Peyer's patch (tissue), 4 donors: ENCODE measurements around the gene LIPC.

Experiments used
- CTCF ChIP-seq, 6 experiments: fragments of 450-650 bp in 4 of 6; fragments of 200-600 bp in 2 of 6; sonication (generic) in 1 of 6; IDR thresholded peaks; one replicate each; pipeline ENCODE4 v1.5.1; 2017 to 2019; ENCODE audit warnings: antibody characterized with exemption in 6 of 6, mild to moderate bottlenecking in 3 of 6, moderate library complexity in 1 of 6
- POLR2A ChIP-seq, 2 donors: fragments of 450-650 bp; IDR thresholded peaks; one replicate each; pipeline ENCODE4 v1.5.1; 2017; ENCODE audit warnings: antibody characterized with exemption in 2 of 2, mild to moderate bottlenecking in 2 of 2, moderate library complexity in 2 of 2

DNA sequence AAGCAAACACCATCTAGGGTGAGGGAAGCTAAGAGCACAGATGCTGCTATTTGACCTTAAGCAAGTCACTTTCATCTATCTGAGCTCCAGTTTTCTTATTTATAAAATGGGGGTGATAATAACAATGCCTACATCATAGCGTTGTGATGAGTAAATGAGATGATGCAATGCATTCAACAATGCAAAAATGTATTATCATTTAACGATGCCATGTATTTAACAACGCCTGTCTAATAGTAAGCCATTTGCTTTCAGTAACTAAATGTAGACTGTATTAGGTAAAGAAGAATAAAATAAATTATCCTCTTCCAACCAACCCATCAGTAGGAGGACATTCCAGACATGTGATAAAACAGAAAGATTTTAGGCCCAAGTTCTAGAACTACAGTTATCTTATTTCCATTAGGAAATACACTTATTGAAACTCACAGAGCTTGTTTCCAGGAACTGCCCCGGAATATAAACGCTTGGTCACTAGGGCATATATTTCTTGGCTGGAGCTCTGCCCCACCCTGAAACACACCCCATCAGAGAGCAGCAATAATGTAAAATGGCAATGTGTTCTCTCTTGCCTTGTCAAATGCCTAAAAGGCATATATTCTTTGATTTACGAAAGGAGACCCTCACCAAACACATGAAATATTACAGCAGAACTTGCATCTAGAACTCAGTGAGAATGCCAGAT is 128.3 kb downstream of the LIPC start:
- TF ChIP-seq CTCF (IDR thresholded peaks at IDR 0.05) (no peak), POLR2A (IDR thresholded peaks at IDR 0.05) (no peak)
